ENCODE results near the gene LTV1.
"Not testable (repeated sequence)": the region's sequence is repeated elsewhere in the genome, so short reads cannot be mapped to it uniquely, and the experiment has no call there.

Gene LTV1

GRCh38 chr6:143872201-143872600, 29.1 kb downstream of the LTV1 start:
- H3K27ac ChIP-seq = no peak overlapping the region
- in situ Hi-C loops (cut with HindIII; ENCODE audit: low pct_ligation_motif_present, low sequenced_read_pairs) = no loop called here
- peak; percentile 15 for DNase-seq
- H3K27me3 ChIP-seq (replicated peaks) = no peaks in the 10 kb centered on the region
- no peaks in the 10 kb centered on the region for H3K36me3 ChIP-seq (replicated peaks)
- H3K4me3 ChIP-seq (ENCODE audit: low read depth, low read length) = no peak overlapping the region
- TF ChIP-seq CTCF (IDR thresholded peaks at IDR 0.05; ENCODE audit: low read depth, low read length, missing control alignments) = no peak

GRCh38 chr6:143873600-143873999, 30.5 kb downstream of the LTV1 start:
- in situ Hi-C loops (cut with HindIII; ENCODE audit: low pct_ligation_motif_present, low sequenced_read_pairs); H3K4me3 ChIP-seq (ENCODE audit: low read depth, low read length); H3K27ac ChIP-seq; H3K36me3 ChIP-seq (replicated peaks); DNase-seq; H3K27me3 ChIP-seq (replicated peaks): not testable (repeated sequence)

- H3K27ac ChIP-seq; in situ Hi-C loops (cut with HindIII; ENCODE audit: low pct_ligation_motif_present, low sequenced_read_pairs); H3K4me3 ChIP-seq (ENCODE audit: low read depth, low read length); H3K27me3 ChIP-seq (replicated peaks); H3K36me3 ChIP-seq (replicated peaks); DNase-seq: not testable (repeated sequence)
These were observed 31.4 kb downstream of the LTV1 start for GRCh38 chr6:143874503-143874902.

DNA sequence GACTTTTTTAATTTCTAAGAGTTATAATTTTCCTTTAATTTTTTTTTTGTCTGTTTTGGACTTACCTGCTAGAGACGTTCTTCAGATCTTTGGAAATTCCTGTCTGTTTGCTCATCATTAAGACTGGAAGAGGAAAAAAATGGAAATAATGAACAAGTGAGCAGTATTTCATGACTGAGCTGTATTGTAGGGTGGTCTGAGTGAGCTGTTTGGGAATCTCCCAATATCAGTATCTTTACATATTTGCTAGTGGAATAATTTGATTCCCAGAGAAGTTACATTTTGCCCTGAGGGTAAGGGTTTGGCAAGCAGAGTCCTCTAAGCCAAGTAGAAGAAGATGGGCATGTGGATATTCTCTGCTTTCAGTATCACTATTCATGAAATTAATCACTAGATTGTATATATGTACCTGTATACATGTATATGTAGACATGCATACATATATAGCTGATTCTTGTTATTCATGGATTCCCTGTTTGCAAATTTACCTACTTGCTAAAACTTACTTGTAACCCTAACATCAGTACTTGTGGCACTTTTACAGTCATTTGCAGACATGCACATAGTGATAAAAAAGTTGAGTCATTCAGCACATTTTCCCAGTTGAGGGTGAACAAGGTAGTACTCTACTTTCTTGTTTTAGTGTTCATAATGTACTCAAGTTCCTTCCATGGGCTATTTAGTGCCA, 34.6 kb downstream of the LTV1 start:
- in situ Hi-C loops (cut with HindIII; ENCODE audit: low pct_ligation_motif_present, low sequenced_read_pairs) = no loop called here

GRCh38 chr6:143878272-143878760, 35.2 kb downstream of the LTV1 start:
- Histone ChIP-seq H3K27ac (no peak overlapping the region), H3K27me3 (replicated peaks) (no peaks in the 10 kb centered on the region), H3K36me3 (replicated peaks) (no peaks in the 10 kb centered on the region), H3K4me3 (ENCODE audit: low read depth, low read length) (no peak overlapping the region)
- no peak for TF ChIP-seq CTCF (IDR thresholded peaks at IDR 0.05; ENCODE audit: low read depth, low read length, missing control alignments)
- in situ Hi-C loops (cut with HindIII; ENCODE audit: low pct_ligation_motif_present, low sequenced_read_pairs) = no loop called here
- DNase-seq = no peak

More for the DNA sequence above, 34.6 kb downstream of the LTV1 start:
- H3K36me3 ChIP-seq (replicated peaks) = no peaks in the 10 kb centered on the region
- DNase-seq = no peak
- H3K4me3 ChIP-seq (ENCODE audit: low read depth, low read length) = no peak overlapping the region
- no peak for TF ChIP-seq CTCF (IDR thresholded peaks at IDR 0.05; ENCODE audit: low read depth, low read length, missing control alignments)
- H3K27me3 ChIP-seq (replicated peaks) = no peaks in the 10 kb centered on the region
- no peak overlapping the region for H3K27ac ChIP-seq

GRCh38 chr6:143880412-143880811, 37.3 kb downstream of the LTV1 start:
- no peak for DNase-seq
- H3K27me3 ChIP-seq (replicated peaks) = no peaks in the 10 kb centered on the region
- H3K27ac ChIP-seq = no peak overlapping the region
- H3K36me3 ChIP-seq (replicated peaks) = no peaks in the 10 kb centered on the region
- H3K4me3 ChIP-seq (ENCODE audit: low read depth, low read length) = no peak overlapping the region
- no peak for TF ChIP-seq CTCF (IDR thresholded peaks at IDR 0.05; ENCODE audit: low read depth, low read length, missing control alignments)
- in situ Hi-C loops (cut with HindIII; ENCODE audit: low pct_ligation_motif_present, low sequenced_read_pairs) = no loop called here

DNA sequence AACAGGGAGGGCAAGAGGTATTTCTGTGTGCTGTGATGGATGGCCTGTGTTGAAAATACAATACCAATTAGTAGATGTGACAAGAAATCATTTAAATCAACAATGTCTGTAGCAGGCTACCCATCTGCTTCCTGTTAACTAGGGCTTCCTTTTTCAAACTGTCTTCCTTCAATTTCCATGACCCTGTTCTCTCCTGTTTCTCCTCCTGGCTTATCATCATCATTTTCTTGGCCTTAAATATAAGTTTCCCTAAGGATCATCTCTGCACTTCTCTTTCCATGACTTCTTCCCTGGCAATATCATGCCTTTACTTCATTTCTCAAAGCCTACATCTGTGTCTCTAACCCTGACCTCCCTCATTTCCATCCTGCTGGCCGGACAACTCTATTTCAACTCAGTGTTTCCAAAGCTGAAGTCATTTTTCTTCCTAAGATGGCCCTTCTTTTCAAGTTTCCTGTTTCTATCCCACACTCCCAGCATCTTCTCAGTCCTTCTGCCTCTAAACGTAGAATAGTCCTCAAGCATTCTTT, 39.3 kb downstream of the LTV1 start:
- no peaks in the 10 kb centered on the region for H3K27me3 ChIP-seq (replicated peaks)
- no peaks in the 10 kb centered on the region for H3K36me3 ChIP-seq (replicated peaks)
- no peak for TF ChIP-seq CTCF (IDR thresholded peaks at IDR 0.05; ENCODE audit: low read depth, low read length, missing control alignments)
- no peak overlapping the region for H3K4me3 ChIP-seq (ENCODE audit: low read depth, low read length)
- no peak for DNase-seq
- H3K27ac ChIP-seq = no peak overlapping the region
- in situ Hi-C loops (cut with HindIII; ENCODE audit: low pct_ligation_motif_present, low sequenced_read_pairs) = no loop called here
